ENCODE data around the gene HAUS7. TPM values are rescaled to one million over a fixed set of nuclear protein-coding genes. Genes with fewer than 3 reads are reported as not detected.

Gene HAUS7
- total and polyA plus RNA-seq, 4 donors: 11.6 to 36.2 (median 26.9) TPM

GRCh38 chrX:153485396-153486080 lies 15.2 kb upstream of the HAUS7 start:
- no peaks in the 10 kb centered on the region for H3K9me3 ChIP-seq (ENCODE audit: control insufficient read depth, insufficient read depth, low read length)
- H3K4me3 ChIP-seq (ENCODE audit: low read depth, low read length): no peak overlapping the region
- H3K36me3 ChIP-seq (ENCODE audit: control insufficient read depth, insufficient read depth, low read length): peaks cover 3% of the 10 kb centered on the region
- H3K27ac ChIP-seq (ENCODE audit: low read depth, low read length): no peak overlapping the region
- H3K27me3 ChIP-seq (ENCODE audit: control insufficient read depth, insufficient read depth, low read length): no peaks in the 10 kb centered on the region
- 83% methylated on average over 30 of the region's 30 CpGs for WGBS (ENCODE audit: insufficient coverage)
- peaks cover 48% of the 10 kb centered on the region for H3K4me1 ChIP-seq (ENCODE audit: control insufficient read depth, insufficient read depth, low read length)
- no peak for DNase-seq (ENCODE audit: low read depth in 4 of 6, low spot score in 6 of 6)

- Histone ChIP-seq H3K27me3 (ENCODE audit: control insufficient read depth, insufficient read depth, low read length) (no peaks in the 10 kb centered on the region), H3K27ac (ENCODE audit: low read depth, low read length) (no peak overlapping the region), H3K36me3 (ENCODE audit: control insufficient read depth, insufficient read depth, low read length) (peaks cover 3% of the 10 kb centered on the region), H3K4me1 (ENCODE audit: control insufficient read depth, insufficient read depth, low read length) (peaks cover 62% of the 10 kb centered on the region), H3K4me3 (ENCODE audit: low read depth, low read length) (no peak overlapping the region), H3K9me3 (ENCODE audit: control insufficient read depth, insufficient read depth, low read length) (no peaks in the 10 kb centered on the region)
- DNase-seq (ENCODE audit: low read depth in 4 of 6, low spot score in 6 of 6): no peak
- 81% methylated on average over 23 of the region's 23 CpGs for WGBS (ENCODE audit: insufficient coverage)
Measured at GRCh38 chrX:153482376-153483015, 12.1 kb upstream of the HAUS7 start.

GRCh38 chrX:153481043-153481442 lies 10.7 kb upstream of the HAUS7 start:
- DNase-seq (ENCODE audit: low read depth in 4 of 6, low spot score in 6 of 6): no peak
- WGBS (ENCODE audit: insufficient coverage): 92% methylated on average over 9 of the region's 13 CpGs
- Histone ChIP-seq H3K9me3 (ENCODE audit: control insufficient read depth, insufficient read depth, low read length) (no peaks in the 10 kb centered on the region), H3K27me3 (ENCODE audit: control insufficient read depth, insufficient read depth, low read length) (no peaks in the 10 kb centered on the region), H3K27ac (ENCODE audit: low read depth, low read length) (no peak overlapping the region), H3K4me1 (ENCODE audit: control insufficient read depth, insufficient read depth, low read length) (peaks cover 58% of the 10 kb centered on the region), H3K36me3 (ENCODE audit: control insufficient read depth, insufficient read depth, low read length) (peaks cover 3% of the 10 kb centered on the region), H3K4me3 (ENCODE audit: low read depth, low read length) (no peak overlapping the region)

GRCh38 chrX:153478746-153479145 lies 8.4 kb upstream of the HAUS7 start:
- Histone ChIP-seq H3K27ac (ENCODE audit: low read depth, low read length) (peak overlapping the region; percentile 61), H3K27me3 (ENCODE audit: control insufficient read depth, insufficient read depth, low read length) (no peaks in the 10 kb centered on the region), H3K36me3 (ENCODE audit: control insufficient read depth, insufficient read depth, low read length) (peaks cover 3% of the 10 kb centered on the region), H3K4me3 (ENCODE audit: low read depth, low read length) (no peak overlapping the region), H3K4me1 (ENCODE audit: control insufficient read depth, insufficient read depth, low read length) (peaks cover 62% of the 10 kb centered on the region), H3K9me3 (ENCODE audit: control insufficient read depth, insufficient read depth, low read length) (no peaks in the 10 kb centered on the region)
- DNase-seq (ENCODE audit: low read depth in 4 of 6, low spot score in 6 of 6): peak in 3 of 6 donors; percentile 33 to 65 (median 61)
- WGBS (ENCODE audit: insufficient coverage): 66% methylated on average over 16 of the region's 16 CpGs

GRCh38 chrX:153477901-153478300 lies 7.5 kb upstream of the HAUS7 start:
- H3K4me3 ChIP-seq (ENCODE audit: low read depth, low read length): no peak overlapping the region
- H3K9me3 ChIP-seq (ENCODE audit: control insufficient read depth, insufficient read depth, low read length): no peaks in the 10 kb centered on the region
- no peak for DNase-seq (ENCODE audit: low read depth in 4 of 6, low spot score in 6 of 6)
- H3K27me3 ChIP-seq (ENCODE audit: control insufficient read depth, insufficient read depth, low read length): no peaks in the 10 kb centered on the region
- peaks cover 3% of the 10 kb centered on the region for H3K36me3 ChIP-seq (ENCODE audit: control insufficient read depth, insufficient read depth, low read length)
- peaks cover 62% of the 10 kb centered on the region for H3K4me1 ChIP-seq (ENCODE audit: control insufficient read depth, insufficient read depth, low read length)
- H3K27ac ChIP-seq (ENCODE audit: low read depth, low read length): peak overlapping the region; percentile 79
- WGBS (ENCODE audit: insufficient coverage): 76% methylated on average over 9 of the region's 9 CpGs

GRCh38 chrX:153477364-153477857 lies 7.0 kb upstream of the HAUS7 start:
- H3K36me3 ChIP-seq (ENCODE audit: control insufficient read depth, insufficient read depth, low read length): peaks cover under 1% of the 10 kb centered on the region
- H3K27ac ChIP-seq (ENCODE audit: low read depth, low read length): peak overlapping the region; percentile 79
- no peak overlapping the region for H3K4me3 ChIP-seq (ENCODE audit: low read depth, low read length)
- no peaks in the 10 kb centered on the region for H3K27me3 ChIP-seq (ENCODE audit: control insufficient read depth, insufficient read depth, low read length)
- DNase-seq (ENCODE audit: low read depth in 4 of 6, low spot score in 6 of 6): no peak
- peaks cover 62% of the 10 kb centered on the region for H3K4me1 ChIP-seq (ENCODE audit: control insufficient read depth, insufficient read depth, low read length)
- no peaks in the 10 kb centered on the region for H3K9me3 ChIP-seq (ENCODE audit: control insufficient read depth, insufficient read depth, low read length)
- 61% methylated on average over 11 of the region's 11 CpGs for WGBS (ENCODE audit: insufficient coverage)

GRCh38 chrX:153476666-153477363 lies 6.4 kb upstream of the HAUS7 start:
- DNase-seq (ENCODE audit: low read depth in 4 of 6, low spot score in 6 of 6): peak in 1 of 6 donors; percentile 55
- peaks cover 62% of the 10 kb centered on the region for H3K4me1 ChIP-seq (ENCODE audit: control insufficient read depth, insufficient read depth, low read length)
- H3K4me3 ChIP-seq (ENCODE audit: low read depth, low read length): no peak overlapping the region
- 59% methylated on average over 11 of the region's 16 CpGs for WGBS (ENCODE audit: insufficient coverage)
- no peaks in the 10 kb centered on the region for H3K27me3 ChIP-seq (ENCODE audit: control insufficient read depth, insufficient read depth, low read length)
- H3K27ac ChIP-seq (ENCODE audit: low read depth, low read length): peak overlapping the region; percentile 79
- no peaks in the 10 kb centered on the region for H3K9me3 ChIP-seq (ENCODE audit: control insufficient read depth, insufficient read depth, low read length)
- no peaks in the 10 kb centered on the region for H3K36me3 ChIP-seq (ENCODE audit: control insufficient read depth, insufficient read depth, low read length)

- no peaks in the 10 kb centered on the region for H3K36me3 ChIP-seq (ENCODE audit: control insufficient read depth, insufficient read depth, low read length)
- H3K4me3 ChIP-seq (ENCODE audit: low read depth, low read length): no peak overlapping the region
- no peaks in the 10 kb centered on the region for H3K27me3 ChIP-seq (ENCODE audit: control insufficient read depth, insufficient read depth, low read length)
- peaks cover 64% of the 10 kb centered on the region for H3K4me1 ChIP-seq (ENCODE audit: control insufficient read depth, insufficient read depth, low read length)
- H3K27ac ChIP-seq (ENCODE audit: low read depth, low read length): no peak overlapping the region
- no peak for DNase-seq (ENCODE audit: low read depth in 4 of 6, low spot score in 6 of 6)
- no peaks in the 10 kb centered on the region for H3K9me3 ChIP-seq (ENCODE audit: control insufficient read depth, insufficient read depth, low read length)
- 80% methylated on average over 11 of the region's 11 CpGs for WGBS (ENCODE audit: insufficient coverage)
Measured at GRCh38 chrX:153475751-153476281, 5.4 kb upstream of the HAUS7 start.

GRCh38 chrX:153475271-153475670 lies 4.9 kb upstream of the HAUS7 start:
- no peaks in the 10 kb centered on the region for H3K27me3 ChIP-seq (ENCODE audit: control insufficient read depth, insufficient read depth, low read length)
- WGBS (ENCODE audit: insufficient coverage): 73% methylated on average over 5 of the region's 7 CpGs
- peak overlapping the region; percentile 16 for H3K27ac ChIP-seq (ENCODE audit: low read depth, low read length)
- no peak for DNase-seq (ENCODE audit: low read depth in 4 of 6, low spot score in 6 of 6)
- no peaks in the 10 kb centered on the region for H3K9me3 ChIP-seq (ENCODE audit: control insufficient read depth, insufficient read depth, low read length)
- H3K4me1 ChIP-seq (ENCODE audit: control insufficient read depth, insufficient read depth, low read length): peaks cover 61% of the 10 kb centered on the region
- H3K36me3 ChIP-seq (ENCODE audit: control insufficient read depth, insufficient read depth, low read length): no peaks in the 10 kb centered on the region
- H3K4me3 ChIP-seq (ENCODE audit: low read depth, low read length): no peak overlapping the region

All from spinal cord (tissue), 10 donors.